NCI-H146 treated with DMSO at 0.1 percent for 48 hours (cell line): ENCODE measurements around the gene ZNF286A.
A peak's percentile ranks its signal among the peaks of the same experiment; 100 is the strongest.
"Not testable (repeated sequence)": the region's sequence is repeated elsewhere in the genome, so short reads cannot be mapped to it uniquely, and the experiment has no call there.

Experiments used
- DNase-seq: peaks from one replicate; lab custom pipeline; 2025; ENCODE audit not compliant: unreplicated experiment; lab: John Stamatoyannopoulos, UW

The ZNF286A gene

DNA sequence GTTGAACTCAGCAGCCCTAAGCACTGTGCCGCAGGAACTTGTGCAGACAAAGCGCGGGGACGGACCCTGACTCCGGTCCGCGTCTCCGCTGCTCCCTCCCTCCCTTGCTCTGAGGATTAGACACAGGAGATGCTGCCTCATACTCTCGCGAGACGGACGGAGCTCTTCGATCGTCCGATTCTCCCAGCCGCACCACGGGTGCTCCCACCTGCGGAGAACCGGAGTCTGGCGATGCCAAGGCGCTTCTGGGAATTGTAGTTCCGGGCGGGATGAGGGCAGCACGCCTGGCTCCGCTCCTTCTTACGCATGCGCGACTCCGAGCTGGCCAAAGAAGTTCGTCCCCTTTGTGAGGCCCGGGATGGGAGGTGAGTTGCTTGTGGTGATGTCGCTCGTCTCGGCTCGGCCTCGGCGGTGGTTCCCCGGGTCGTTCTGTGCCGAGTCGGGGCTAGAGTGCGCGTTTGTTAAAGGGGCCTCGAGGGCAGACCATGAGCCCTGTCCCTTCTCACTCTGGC is at the start of gene ZNF286A:
TSS of gene ZNF286A (plus strand) at position 340 of the 512 bp plus-strand sequence. CDS start 578 bp downstream, outside the sequence.
- DNase-seq, result peak; percentile 93

DNA sequence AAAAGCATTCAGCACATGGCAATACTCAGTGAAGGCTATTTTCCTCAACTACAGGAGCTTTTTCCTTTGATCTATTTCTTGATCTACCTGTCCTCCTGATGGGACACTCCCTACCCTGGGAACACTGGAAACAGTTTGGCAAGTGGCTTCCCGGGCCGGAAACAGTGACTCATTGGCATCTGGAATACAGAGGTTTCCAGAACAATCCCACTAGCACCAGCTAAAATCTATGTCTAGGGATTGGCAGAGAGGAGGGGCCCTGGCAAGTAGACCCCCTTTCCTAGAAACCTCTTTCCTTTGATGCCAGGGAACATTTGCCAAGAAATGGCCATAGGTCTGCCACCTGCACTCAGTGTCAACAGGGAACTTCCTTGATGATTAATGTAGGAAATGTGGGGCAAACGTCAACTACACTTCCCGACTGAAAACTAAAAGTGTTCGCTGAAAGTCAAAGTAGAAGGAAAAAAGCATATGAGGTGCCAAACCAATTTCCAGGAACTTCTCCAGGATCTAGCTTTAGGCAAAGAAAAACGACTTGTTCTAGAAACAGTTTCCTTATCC is 49.6 kb upstream of the ZNF286A start:
- no peak for DNase-seq

DNA sequence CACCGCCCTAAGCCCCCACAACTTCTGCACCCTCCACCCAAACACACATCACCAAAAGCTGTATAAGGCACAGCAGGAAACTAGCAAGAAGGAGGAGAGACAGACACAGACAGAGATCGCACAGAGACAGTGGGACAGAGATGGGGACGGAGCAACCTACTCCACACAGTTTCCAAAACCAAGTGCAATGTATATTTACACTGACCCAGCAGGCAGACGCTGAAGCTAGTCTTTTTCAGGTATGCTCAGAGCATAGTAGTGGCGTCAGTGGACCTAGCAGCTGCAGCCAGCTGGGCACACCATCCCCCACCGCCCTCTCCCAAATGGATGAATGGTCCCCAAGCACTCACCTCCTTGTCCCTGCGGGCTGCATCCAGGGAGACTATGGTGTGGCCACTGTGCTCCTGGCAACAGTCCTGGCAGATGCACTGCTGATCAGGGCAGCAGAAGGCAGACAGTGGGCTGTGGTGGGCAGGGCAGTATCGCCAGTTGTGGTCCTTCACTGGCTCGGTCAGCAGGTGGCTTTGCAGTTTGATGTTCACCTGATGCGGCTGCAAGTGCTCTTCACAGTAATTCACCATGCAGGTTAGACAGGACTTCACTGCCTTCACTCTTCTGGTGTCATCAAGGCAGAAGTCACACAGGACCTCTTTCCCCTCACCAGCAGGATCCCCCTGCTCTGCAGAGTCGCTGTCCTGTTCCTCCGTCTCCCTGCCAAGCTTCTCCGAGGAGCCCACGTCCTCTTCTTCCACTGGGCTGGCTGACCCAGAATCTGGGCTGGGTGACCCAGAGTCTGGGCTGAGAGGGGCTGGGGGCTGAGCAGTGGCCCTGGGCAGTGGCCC is 48.6 kb upstream of the ZNF286A start:
- DNase-seq, result peak; percentile 8

DNA sequence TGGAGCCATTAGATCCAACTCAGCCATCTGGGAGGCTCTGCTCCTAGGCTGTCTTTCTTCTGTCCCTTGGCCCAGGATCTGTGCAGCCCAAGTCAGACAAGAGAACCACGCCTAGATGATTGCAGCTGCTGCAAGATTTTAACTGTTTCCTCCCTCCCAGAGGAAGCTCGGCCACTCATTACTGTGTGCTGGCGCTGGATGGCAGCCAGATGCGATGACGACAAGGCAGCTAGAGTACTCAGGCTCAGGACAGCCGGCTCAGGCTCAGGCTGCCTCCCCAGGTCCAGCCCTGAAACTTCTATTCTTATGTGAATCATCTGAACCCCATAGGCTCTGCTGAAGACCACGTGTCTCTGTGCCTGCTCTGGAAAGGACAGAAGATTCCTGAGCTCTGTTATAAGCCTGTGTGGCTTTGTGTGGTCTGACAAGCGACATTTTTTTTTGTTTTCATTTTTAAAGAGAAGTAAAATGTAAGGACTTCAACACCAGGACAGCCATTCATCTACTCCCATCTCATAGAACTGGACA is 47.9 kb upstream of the ZNF286A start:
- peak; percentile 49 for DNase-seq

DNA sequence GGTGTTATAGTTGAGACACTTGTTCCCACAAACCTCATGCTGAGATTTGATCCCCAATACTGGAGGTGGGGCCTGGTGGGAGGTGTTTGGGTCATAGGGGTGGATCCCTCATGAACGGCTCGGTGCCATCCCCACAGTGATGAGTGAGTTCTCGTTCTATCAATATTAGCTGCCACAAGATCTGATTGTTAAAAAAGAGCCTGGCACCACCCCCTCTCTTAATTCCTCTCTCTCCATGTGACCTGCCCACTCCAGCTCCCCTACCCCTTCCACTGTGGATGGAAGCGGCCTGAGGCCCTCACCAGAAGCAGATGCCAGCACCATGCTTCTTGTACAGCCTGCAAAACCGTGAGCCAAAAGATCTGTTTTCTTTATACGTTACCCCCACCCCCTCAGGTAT is 46.6 kb upstream of the ZNF286A start:
- no peak for DNase-seq

DNA sequence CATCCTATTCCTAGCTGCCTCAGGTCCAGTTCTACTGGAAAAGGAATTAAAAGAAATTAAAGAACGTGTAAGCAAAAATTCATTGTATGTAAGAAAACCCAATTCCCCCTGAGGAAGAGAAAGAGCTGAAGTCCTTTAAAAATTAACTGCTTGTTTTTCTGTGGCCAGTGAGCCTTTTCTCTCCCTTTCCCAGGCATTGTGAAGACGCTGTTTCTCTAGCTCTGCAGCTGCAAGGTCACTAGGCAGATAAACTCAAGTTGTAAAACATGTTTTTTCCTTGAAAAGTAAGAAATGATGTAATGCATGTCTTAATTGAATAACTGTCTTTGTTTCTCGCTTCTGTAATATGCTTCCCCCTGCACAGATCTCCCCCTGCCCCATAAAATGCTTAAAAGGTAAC is 45.2 kb upstream of the ZNF286A start:
- DNase-seq, result not testable (repeated sequence)

DNA sequence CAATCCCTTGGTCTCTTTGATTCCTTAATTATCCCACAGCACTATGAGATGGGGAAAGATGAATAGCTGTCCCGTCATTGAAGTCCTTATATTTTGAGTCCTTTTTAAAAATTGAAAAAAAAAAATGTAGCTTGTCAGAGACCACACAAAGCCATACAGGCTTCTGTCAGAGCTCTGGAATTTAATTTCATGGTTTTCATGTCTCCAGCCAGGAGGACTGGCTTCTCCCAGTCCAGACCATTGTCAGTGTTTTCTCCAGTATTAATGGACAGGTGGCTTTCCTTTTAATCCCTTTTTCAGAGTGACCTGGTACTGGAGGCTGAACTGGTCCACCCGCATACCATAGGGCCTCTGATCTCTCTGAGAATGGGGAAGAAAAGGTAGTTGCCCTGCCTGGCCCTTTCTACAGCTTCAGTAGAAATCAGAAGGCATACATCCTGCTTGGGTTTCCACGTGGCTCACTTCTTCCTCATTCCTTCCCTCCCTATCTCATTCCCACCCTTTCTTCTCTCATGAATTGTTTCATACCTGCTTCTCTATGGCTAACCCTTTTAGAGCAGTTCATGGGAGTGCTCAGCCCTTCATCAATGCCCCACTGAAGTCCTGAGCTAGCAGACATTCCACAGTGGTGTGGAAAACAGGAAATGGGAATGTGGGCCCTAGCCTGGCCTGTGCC is 44.5 kb upstream of the ZNF286A start:
- DNase-seq, result no peak

DNA sequence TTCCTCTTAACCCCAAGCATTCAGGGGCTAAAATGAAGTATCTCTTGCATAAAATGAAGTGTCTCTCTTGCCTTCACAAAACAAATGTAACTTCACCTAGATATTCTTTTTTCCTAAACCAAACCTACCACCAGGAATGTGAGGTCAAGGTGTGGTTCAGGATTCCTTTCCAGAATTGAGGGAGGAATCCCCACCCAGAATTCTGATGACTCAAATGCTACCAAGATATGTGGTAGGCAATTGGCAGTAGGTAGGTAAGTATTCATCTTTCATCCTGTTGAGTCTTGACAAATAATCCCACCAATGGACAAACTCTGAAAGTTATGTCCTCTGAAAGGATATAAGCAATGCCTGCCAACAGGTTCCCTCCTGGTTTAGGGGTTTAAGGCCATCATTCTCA is 41.7 kb upstream of the ZNF286A start:
- no peak for DNase-seq

DNA sequence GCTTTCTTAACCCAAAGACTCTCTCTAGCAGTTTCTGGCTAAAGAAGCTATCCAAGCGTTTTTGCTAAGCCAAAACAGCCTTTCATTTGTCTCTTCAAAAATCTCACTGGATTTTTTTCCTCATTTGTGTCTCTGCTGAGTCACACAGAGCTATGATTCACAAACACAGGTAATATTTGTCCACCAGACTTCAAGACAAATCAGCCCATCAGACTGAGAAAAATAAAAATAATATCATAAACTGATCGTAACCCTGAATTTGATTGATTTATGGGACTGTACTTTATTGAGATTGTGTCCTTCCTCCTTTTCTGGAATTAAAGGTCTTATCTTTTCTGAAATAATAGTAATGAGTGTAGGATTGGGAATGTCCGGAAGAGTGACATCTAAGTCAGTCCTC is 41.3 kb upstream of the ZNF286A start:
- DNase-seq, result no peak

DNA sequence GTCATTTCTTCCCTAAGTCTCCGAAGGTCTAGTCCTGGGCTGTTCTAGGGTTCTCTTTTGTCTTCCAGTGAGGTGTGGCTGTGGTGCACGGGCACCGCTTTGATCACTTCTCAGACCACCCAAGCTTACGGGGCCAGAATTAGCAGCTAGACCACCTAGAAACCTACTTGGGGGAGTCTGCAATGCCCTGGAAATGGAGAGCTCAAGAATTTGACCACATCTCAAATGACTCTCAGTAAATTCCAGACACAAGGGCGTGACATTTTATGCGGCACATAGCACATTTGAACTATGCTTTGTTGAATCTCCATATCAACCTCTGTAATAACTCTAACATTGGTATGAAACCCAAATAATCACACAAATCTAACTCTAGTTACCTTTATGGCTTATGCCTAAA is 40.3 kb upstream of the ZNF286A start:
- DNase-seq, result no peak

DNA sequence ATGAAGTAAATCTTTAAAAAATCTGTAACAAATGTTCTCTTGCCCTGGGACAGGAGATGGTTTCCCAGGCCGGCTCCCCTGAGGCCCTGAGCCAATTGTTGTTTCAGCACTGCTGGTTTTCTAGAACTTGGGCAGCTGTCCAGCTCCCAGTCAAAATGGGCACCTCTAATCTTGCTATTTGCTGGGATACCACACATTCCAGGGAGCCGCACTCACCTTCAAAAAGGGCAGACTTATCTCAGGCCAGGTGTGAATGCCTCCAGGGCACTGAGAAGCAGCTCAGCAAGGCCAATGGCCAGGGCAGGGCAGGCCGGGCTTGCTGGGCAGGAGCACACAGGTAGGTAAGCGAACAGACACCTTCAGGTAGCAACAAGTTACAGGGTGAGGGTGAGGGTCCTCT is 39.9 kb upstream of the ZNF286A start:
- no peak for DNase-seq

DNA sequence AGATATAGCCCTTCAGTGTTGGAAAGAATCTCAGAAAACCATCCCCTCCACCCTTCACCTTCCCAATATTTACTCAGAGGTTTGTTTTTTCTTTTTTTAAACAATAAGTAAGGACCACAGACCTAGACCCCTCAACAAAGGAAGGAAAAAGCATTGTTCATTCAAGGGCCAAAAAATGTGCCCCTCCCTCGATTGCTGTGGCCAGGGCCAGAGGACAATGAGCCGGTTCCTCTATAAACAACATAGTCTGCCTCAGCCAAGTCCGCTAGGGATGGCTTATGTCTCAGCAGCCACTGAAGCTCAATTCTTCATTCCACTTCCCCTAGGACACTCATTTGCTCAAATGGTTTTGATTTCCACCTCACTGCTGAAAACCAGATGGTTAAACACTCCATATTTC is 39.5 kb upstream of the ZNF286A start:
- DNase-seq, result no peak

DNA sequence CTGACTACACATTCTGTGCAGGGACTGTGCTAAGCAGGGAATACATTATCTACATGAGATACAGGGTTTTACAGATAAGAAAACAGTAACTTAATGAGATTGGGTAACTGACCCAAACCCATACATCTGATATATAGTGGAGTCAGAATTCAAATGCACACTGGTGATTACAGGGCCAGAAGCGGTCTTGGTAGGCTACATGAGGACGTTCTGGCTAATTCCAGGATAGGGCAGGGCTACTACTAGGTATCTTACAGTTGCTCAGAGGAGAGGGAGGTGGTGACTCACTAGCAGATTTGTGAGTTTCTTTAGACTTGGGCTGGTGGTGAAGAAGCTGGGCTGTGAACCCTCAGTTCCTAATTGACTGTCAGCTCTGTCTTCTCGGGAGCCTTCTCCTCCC is 36.9 kb upstream of the ZNF286A start:
- no peak for DNase-seq

DNA sequence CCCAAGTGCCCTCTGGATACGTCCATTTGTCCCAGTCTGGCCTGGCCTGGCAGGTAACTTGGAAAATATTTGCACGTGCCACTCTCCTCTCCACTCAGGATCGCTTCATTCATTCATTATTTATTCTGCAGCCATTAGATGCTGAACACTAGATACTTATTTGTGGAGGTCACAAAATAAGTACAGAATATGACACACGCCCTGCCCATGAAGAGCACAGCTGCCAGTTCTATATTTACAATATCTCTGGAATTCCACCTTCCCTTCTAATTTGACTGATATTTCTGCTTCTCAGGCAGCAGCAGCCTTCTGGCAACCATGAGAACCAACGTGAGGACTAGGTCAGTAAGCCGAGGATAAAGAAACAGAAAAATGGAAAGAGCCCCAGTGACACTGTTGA is 36.4 kb upstream of the ZNF286A start:
- no peak for DNase-seq

DNA sequence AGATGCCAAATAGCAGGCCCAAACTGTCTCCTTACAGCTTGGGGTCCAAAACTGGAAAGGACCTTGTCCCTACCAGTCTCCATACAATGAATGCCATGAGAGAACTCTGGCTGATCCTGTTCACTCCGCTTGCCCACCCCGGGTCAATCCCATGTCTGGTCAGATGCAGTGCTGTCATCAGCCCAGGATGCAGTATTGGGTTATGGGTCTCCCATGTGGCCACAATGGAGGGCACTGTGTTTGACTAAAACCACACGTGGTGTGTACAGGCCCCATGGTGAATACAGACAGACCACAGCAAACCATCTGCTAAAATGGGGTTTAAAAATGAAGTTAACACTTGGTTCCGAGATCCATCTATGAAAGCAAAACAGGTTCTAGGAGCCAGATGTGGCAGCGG is 35.9 kb upstream of the ZNF286A start:
- no peak for DNase-seq

DNA sequence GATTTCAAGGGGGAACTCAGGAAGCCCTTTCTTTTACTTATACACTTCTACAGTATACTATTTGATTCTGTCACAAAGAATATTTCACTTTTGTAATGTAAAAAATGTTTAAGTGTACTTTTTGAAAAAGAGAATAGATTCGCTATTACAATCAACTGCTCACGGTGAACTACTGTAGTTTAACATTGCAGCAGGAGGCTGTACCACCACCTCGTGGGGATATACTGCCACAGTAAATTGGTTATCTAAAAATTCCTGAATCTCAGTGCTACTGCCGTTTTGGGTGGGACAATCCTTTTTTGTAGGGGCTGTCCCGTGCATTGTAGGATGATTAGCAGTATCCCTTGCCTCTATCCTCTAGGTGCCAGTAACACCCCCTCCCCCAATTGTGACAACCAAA is 30.0 kb upstream of the ZNF286A start:
- DNase-seq, result not testable (repeated sequence)

DNA sequence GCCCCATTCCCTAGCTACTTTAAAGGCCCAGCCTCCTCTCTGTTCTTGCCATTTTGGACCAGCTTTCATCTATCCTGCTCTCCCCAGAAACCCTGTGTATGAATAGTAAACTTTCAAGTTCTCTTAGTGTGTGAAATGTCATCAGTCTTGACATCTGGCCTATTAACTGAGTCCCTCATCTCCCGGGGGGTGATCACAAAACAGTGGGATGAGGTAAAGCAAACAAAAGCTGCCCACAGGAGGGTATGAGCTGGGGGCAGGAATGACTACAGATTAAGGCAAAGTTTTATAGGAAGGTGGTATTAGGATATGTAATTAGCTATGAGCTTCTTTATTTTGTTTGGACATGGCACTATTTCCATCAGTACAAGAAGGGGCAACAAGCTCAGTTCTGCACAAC is 24.9 kb upstream of the ZNF286A start:
- not testable (repeated sequence) for DNase-seq

DNA sequence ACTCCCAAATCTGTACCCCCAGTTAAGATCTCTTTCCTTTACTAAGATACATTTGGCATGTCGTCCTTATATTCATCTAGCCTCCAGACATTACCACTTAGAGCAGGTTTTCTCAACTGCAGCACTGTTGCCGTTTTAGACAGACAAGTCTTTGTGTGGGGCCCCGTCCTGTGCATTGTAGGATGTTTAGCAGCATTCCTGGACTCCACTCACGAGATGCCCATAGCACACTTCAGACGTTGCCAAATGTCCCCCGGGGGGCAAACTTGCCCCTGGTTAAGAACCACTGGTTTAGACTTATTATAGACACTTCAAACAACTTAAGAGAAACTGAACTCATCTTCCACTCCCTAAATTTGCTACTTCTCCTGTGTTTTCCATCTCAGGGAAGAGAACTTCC is 23.6 kb upstream of the ZNF286A start:
- DNase-seq, result not testable (repeated sequence)

DNA sequence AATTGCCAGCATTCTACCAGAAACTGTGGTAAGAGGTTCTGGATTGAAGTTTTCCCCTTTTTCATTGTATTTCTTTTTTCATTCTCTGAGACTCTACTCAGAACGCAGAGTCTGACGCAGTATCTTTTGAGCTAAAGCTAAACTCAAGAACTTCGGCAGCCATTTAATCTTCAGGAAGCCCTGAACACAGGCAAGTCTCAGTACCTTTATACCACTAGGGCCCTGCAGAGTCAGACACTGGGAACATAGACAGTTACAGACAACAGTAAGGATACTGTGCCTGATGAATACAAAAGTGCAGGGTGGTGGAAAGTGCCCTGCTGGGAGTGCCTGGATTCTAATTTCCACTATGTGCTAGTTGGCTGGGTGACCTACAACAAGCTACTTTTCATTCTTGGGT is 16.4 kb upstream of the ZNF286A start:
- DNase-seq, result not testable (repeated sequence)

DNA sequence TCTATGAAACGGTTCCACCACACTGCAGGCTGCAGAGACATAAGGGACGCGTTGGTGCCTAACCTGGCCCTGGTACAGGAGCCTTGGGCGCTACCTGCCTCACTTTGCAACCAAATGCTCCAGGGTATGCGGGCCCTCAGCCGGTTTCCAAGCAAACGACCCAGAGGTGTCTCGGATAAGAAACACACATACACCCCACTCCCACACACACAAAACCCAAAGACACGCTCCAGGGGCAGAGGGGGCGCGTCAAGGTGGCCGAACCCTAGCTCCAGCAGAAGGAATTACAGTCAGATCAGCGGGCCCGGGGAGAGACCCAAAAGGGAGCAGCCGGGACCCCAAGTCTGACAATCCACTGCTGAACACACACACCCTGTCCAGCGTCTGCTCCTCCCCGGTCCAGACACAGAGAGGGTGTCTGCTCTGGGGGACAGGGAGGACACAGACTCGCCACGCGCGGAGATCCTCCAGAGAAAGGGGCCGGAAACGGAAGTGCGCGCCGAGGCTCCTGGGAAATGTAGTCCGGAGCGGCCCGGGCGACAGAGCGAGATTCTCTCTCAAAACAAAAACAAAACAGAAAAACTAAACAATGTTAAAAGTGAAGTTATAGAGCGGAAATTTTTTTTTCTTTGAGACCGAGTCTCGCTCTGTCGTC is 15.6 kb upstream of the ZNF286A start, which contains the start of gene TRIM16:
TSS of gene TRIM16 (minus strand) at position 488 of the 655 bp plus-strand sequence. CDS start 32,702 bp downstream, outside the sequence.
- peak; percentile 12 for DNase-seq

DNA sequence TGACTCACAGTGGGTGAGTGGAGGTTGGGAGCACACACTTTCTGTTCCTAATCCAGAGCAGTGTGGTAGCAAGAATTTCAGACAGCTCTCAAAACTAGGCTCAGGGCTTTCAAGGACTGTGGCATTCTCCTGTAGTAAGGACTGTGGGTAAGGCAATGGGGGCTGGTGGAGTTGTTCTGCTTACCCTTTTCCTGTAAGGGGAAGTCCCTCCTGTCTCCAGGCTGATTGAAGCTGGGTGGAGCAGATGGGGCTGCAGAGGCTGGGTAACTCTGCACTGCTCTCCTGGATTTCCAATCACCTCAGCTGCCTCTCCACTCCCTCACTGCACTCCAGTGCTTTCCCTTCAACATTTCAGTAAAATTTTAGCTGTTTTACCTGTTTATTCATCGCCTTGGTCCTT is 12.1 kb upstream of the ZNF286A start:
- not testable (repeated sequence) for DNase-seq
